Trophoblast cell (in vitro differentiated cells and primary cell): ENCODE data around the gene ACRBP.

Experiments used
- DNase-seq, 2 donors: peaks; one replicate each; pipeline ENCODE4 v3.0.0-alpha.2; 2016
- H2AFZ ChIP-seq: 2 replicates; pipeline ENCODE4 v1.6.1; 2013; ENCODE audit warnings: low read length, moderate library complexity, mild to moderate bottlenecking; ENCODE audit not compliant: insufficient read depth, poor library complexity
- H2AK5ac ChIP-seq: 2 replicates; pipeline ENCODE4 v1.6.1; 2013; ENCODE audit warnings: mild to moderate bottlenecking, low read length
- H2BK120ac ChIP-seq: 2 replicates; pipeline ENCODE4 v1.6.1; 2013; ENCODE audit warnings: low read length, mild to moderate bottlenecking, moderate library complexity; ENCODE audit not compliant: insufficient read depth, poor library complexity
- H2BK12ac ChIP-seq: 2 replicates; pipeline ENCODE4 v1.6.1; 2013; ENCODE audit warnings: mild to moderate bottlenecking, low read length, moderate library complexity
- H2BK5ac ChIP-seq: 2 replicates; pipeline ENCODE4 v1.6.1; 2013; ENCODE audit warnings: low read length, low read depth, moderate library complexity, mild to moderate bottlenecking; ENCODE audit not compliant: poor library complexity
- H3K14ac ChIP-seq: 2 replicates; pipeline ENCODE4 v1.6.1; 2013; ENCODE audit warnings: mild to moderate bottlenecking, low read length
- H3K18ac ChIP-seq: 2 replicates; pipeline ENCODE4 v1.6.1; 2013; ENCODE audit warnings: mild to moderate bottlenecking, low read length
- H3K23ac ChIP-seq: 2 replicates; pipeline ENCODE4 v1.6.1; 2013; ENCODE audit warnings: low read length
- H3K27ac ChIP-seq: 2 replicates; pipeline ENCODE4 v1.5.1; 2013; ENCODE audit warnings: low read depth, mild to moderate bottlenecking, inconsistent platforms, low read length, moderate library complexity
- H3K27me3 ChIP-seq: 2 replicates; pipeline ENCODE4 v1.6.1; 2013; ENCODE audit warnings: inconsistent platforms, mild to moderate bottlenecking, low read length, moderate library complexity; ENCODE audit not compliant: insufficient read depth
- H3K36me3 ChIP-seq, 2 experiments: 1 replicate in 1 of 2; 2 replicates in 1 of 2; pipeline ENCODE4 v1.6.1; 2013; ENCODE audit warnings: low read length in 2 of 2, mild to moderate bottlenecking in 2 of 2, moderate library complexity in 1 of 2; ENCODE audit not compliant: insufficient read depth in 2 of 2, control insufficient read depth in 1 of 2
- H3K4ac ChIP-seq: 2 replicates; pipeline ENCODE4 v1.6.1; 2013; ENCODE audit warnings: low read depth, mild to moderate bottlenecking, low read length, moderate library complexity
- H3K4me1 ChIP-seq, 2 experiments: 1 replicate in 1 of 2; 2 replicates in 1 of 2; pipeline ENCODE4 v1.6.1; 2013; ENCODE audit warnings: low read length in 2 of 2, mild to moderate bottlenecking in 2 of 2, moderate library complexity in 1 of 2; ENCODE audit not compliant: insufficient read depth in 2 of 2, control insufficient read depth in 1 of 2
- H3K4me2 ChIP-seq: 2 replicates; pipeline ENCODE4 v1.6.1; 2013; ENCODE audit warnings: inconsistent platforms, mild to moderate bottlenecking, low read length, moderate library complexity
- H3K4me3 ChIP-seq: 2 replicates; pipeline ENCODE4 v1.5.1; 2013; ENCODE audit warnings: mild to moderate bottlenecking, low read depth, low read length, inconsistent platforms
- H3K79me1 ChIP-seq: one replicate; pipeline ENCODE4 v1.6.1; 2013; ENCODE audit warnings: low read length
- H3K79me2 ChIP-seq: 2 replicates; pipeline ENCODE4 v1.6.1; 2013; ENCODE audit warnings: low read length, mild to moderate bottlenecking; ENCODE audit not compliant: control insufficient read depth, insufficient read depth, poor library complexity
- H3K9ac ChIP-seq: 2 replicates; pipeline ENCODE4 v1.6.1; 2013; ENCODE audit warnings: mild to moderate bottlenecking, low read length
- H3K9me3 ChIP-seq: 2 replicates; pipeline ENCODE4 v1.6.1; 2013; ENCODE audit warnings: low read depth, mild to moderate bottlenecking, control low read depth, inconsistent platforms, low read length; ENCODE audit not compliant: insufficient read depth
- H4K12ac ChIP-seq: 2 replicates; pipeline ENCODE4 v1.6.1; 2013; ENCODE audit warnings: low read depth, mild to moderate bottlenecking, low read length, moderate library complexity
- H4K8ac ChIP-seq: 2 replicates; pipeline ENCODE4 v1.6.1; 2013; ENCODE audit warnings: low read depth, mild to moderate bottlenecking, low read length, moderate library complexity
- H4K91ac ChIP-seq: one replicate; pipeline ENCODE4 v1.6.1; 2013; ENCODE audit warnings: low read depth, mild to moderate bottlenecking, low read length, moderate library complexity
- WGBS: extraction: QIAGEN DNeasy Blood & Tissue Kit; methylation state at CpG from one replicate; pipeline ENCODE4 v1.1.7; 2013; ENCODE audit warnings: missing lambda C conversion rate; ENCODE audit not compliant: insufficient read length, insufficient coverage; ENCODE audit errors: extremely low coverage; 5-methylcytosine and 5-hydroxymethylcytosine counted together

ACRBP gene

GRCh38 chr12:6650832-6651231, 3.6 kb upstream of the ACRBP start:
- Histone ChIP-seq H3K4me2 (no peak overlapping the region), H3K79me2 (no peaks in the 10 kb centered on the region), H3K4ac (no peak overlapping the region), H2BK120ac (no peak overlapping the region), H3K14ac (no peak overlapping the region), H3K36me3 (peaks cover 27 to 43% of the 10 kb centered on the region in 2 experiments), H2BK12ac (no peak overlapping the region), H3K23ac (no peak overlapping the region), H2AK5ac (no peak overlapping the region), H3K4me3 (no peak overlapping the region), H4K8ac (no peak overlapping the region), H3K27me3 (no peaks in the 10 kb centered on the region), H3K18ac (no peak overlapping the region), H3K4me1 (no peaks in the 10 kb centered on the region), H2AFZ (no peak overlapping the region), H3K9ac (no peak overlapping the region), H3K27ac (no peak overlapping the region), H3K9me3 (peaks cover 6% of the 10 kb centered on the region), H2BK5ac (no peak overlapping the region), H4K91ac (no peak overlapping the region), H3K79me1 (no peaks in the 10 kb centered on the region), H4K12ac (no peak overlapping the region)
- DNase-seq: no peak
- no CpG with 5 or more reads among the region's 8 CpGs for WGBS

- no peaks in the 10 kb centered on the region for H3K79me1 ChIP-seq
- H3K4me1 ChIP-seq: no peaks in the 10 kb centered on the region
- H4K91ac ChIP-seq: no peak overlapping the region
- H3K14ac ChIP-seq: no peak overlapping the region
- H3K23ac ChIP-seq: no peak overlapping the region
- peaks cover 8% of the 10 kb centered on the region for H3K9me3 ChIP-seq
- peaks cover 12 to 21% of the 10 kb centered on the region in 2 experiments for H3K36me3 ChIP-seq
- H2AK5ac ChIP-seq: no peak overlapping the region
- WGBS: no CpG with 5 or more reads among the region's 28 CpGs
- no peaks in the 10 kb centered on the region for H3K27me3 ChIP-seq
- no peak overlapping the region for H2BK5ac ChIP-seq
- no peak overlapping the region for H4K8ac ChIP-seq
- no peak overlapping the region for H2AFZ ChIP-seq
- no peak overlapping the region for H3K9ac ChIP-seq
- H3K4me2 ChIP-seq: peak overlapping the region; percentile 47
- H2BK12ac ChIP-seq: no peak overlapping the region
- no peak overlapping the region for H3K27ac ChIP-seq
- no peak overlapping the region for H4K12ac ChIP-seq
- no peak overlapping the region for H3K18ac ChIP-seq
- H2BK120ac ChIP-seq: no peak overlapping the region
- no peak overlapping the region for H3K4ac ChIP-seq
- H3K79me2 ChIP-seq: no peaks in the 10 kb centered on the region
- DNase-seq: no peak
- no peak overlapping the region for H3K4me3 ChIP-seq
Observed at GRCh38 chr12:6646276-6647082, 753 bp downstream of the ACRBP start.

- H3K4me2 ChIP-seq: no peak overlapping the region
- H2BK5ac ChIP-seq: no peak overlapping the region
- WGBS: no CpG with 5 or more reads among the region's 5 CpGs
- no peaks in the 10 kb centered on the region for H3K4me1 ChIP-seq
- peaks cover 8% of the 10 kb centered on the region for H3K9me3 ChIP-seq
- no peaks in the 10 kb centered on the region for H3K27me3 ChIP-seq
- no peaks in the 10 kb centered on the region for H3K79me1 ChIP-seq
- H3K36me3 ChIP-seq: peaks cover 3 to 7% of the 10 kb centered on the region in 2 experiments
- no peak overlapping the region for H3K23ac ChIP-seq
- H2AFZ ChIP-seq: no peak overlapping the region
- H3K79me2 ChIP-seq: no peaks in the 10 kb centered on the region
- no peak overlapping the region for H4K8ac ChIP-seq
- H3K18ac ChIP-seq: no peak overlapping the region
- H3K27ac ChIP-seq: no peak overlapping the region
- no peak overlapping the region for H3K4ac ChIP-seq
- no peak overlapping the region for H3K4me3 ChIP-seq
- no peak overlapping the region for H3K14ac ChIP-seq
- H2BK12ac ChIP-seq: no peak overlapping the region
- no peak overlapping the region for H3K9ac ChIP-seq
- no peak overlapping the region for H4K91ac ChIP-seq
- no peak overlapping the region for H2BK120ac ChIP-seq
- no peak for DNase-seq
- no peak overlapping the region for H4K12ac ChIP-seq
- no peak overlapping the region for H2AK5ac ChIP-seq
Observed at GRCh38 chr12:6644903-6645302, 2.3 kb downstream of the ACRBP start.

GRCh38 chr12:6644257-6644596, 3.0 kb downstream of the ACRBP start:
- Histone ChIP-seq H3K18ac (no peak overlapping the region), H3K9ac (no peak overlapping the region)

More at GRCh38 chr12:6644257-6644596, 3.0 kb downstream of the ACRBP start:
- Histone ChIP-seq H2BK120ac (no peak overlapping the region), H3K27ac (no peak overlapping the region), H2BK12ac (no peak overlapping the region), H3K14ac (no peak overlapping the region), H3K23ac (no peak overlapping the region), H3K79me2 (no peaks in the 10 kb centered on the region), H3K4me1 (no peaks in the 10 kb centered on the region), H3K79me1 (no peaks in the 10 kb centered on the region), H4K91ac (no peak overlapping the region), H4K8ac (peak overlapping the region; percentile 55), H4K12ac (no peak overlapping the region), H3K4ac (no peak overlapping the region), H3K4me3 (no peak overlapping the region), H3K27me3 (no peaks in the 10 kb centered on the region), H2BK5ac (no peak overlapping the region), H3K36me3 (peaks cover 3 to 7% of the 10 kb centered on the region in 2 experiments), H2AFZ (peak overlapping the region; percentile 30), H3K9me3 (peaks cover 8% of the 10 kb centered on the region), H3K4me2 (no peak overlapping the region), H2AK5ac (no peak overlapping the region)
- no peak for DNase-seq
- no CpG with 5 or more reads among the region's 6 CpGs for WGBS
